ENCODE results near the gene STMP1.

STMP1 gene

DNA sequence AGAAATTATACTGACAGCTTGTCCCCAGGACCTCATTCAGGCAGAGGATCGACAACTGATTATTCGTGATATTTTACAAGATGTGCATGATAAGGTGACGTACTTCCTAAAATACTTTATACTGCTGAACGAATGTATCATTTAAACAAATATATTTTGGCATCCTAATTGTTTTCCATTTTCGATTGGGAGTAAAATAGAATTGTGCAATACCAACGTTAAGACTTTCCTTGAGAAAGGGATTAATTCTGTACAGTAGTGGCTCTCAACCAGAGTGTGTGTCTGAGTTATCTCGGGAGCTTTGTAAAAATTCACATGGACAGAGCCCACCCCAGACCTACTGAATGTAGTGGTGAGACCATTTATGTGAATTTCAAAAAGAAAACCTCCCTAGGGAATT, 43.8 kb upstream of the STMP1 start:
- Histone ChIP-seq H3K79me2 (ENCODE audit: control insufficient read depth, low read length) (no peaks in the 10 kb centered on the region), H3K27me3 (ENCODE audit: control insufficient read depth, low read length) (no peaks in the 10 kb centered on the region), H3K36me3 (ENCODE audit: control insufficient read depth, low read length) (peaks cover 94% of the 10 kb centered on the region), H3K4me3 (ENCODE audit: low read length) (no peak overlapping the region), H3K4me1 (ENCODE audit: control insufficient read depth, low read length) (no peaks in the 10 kb centered on the region), H3K9me2 (replicated peaks; ENCODE audit: control insufficient read depth, low read length) (no peaks in the 10 kb centered on the region), H4K20me1 (ENCODE audit: control insufficient read depth, insufficient read depth, low read depth, low read length) (no peaks in the 10 kb centered on the region), H3K27ac (ENCODE audit: low read depth, low read length) (no peak overlapping the region), H3F3A (ENCODE audit: control insufficient read depth, insufficient read depth) (peaks cover 22% of the 10 kb centered on the region), H3K4me2 (ENCODE audit: low read length) (no peak overlapping the region), H3K9me3 (ENCODE audit: control insufficient read depth, insufficient read depth, low read length) (no peaks in the 10 kb centered on the region)
- no peak for TF ChIP-seq EZH2phosphoT487 (IDR thresholded peaks at IDR 0.05; ENCODE audit: borderline replicate concordance, low read length)

DNA sequence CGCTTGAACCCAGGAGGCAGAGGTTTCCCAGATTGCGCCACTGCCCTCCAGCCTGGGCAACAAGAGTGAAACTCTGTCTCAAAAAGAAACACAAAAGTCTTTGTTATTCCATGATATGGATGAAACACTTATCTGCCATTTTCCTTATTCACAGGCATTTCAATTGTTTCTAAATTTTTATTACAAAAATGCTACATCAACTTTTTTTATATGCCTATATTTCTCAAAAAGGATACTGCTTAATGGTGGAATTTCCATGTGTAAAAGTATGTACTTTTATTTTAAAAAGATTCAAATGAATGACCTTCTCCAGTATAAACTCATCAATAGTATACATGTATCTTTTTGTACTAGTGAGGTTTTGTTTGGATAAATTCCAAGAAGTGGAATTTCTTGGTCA, 41.9 kb upstream of the STMP1 start:
- Histone ChIP-seq H3K27me3 (ENCODE audit: control insufficient read depth, low read length) (no peaks in the 10 kb centered on the region), H3K79me2 (ENCODE audit: control insufficient read depth, low read length) (no peaks in the 10 kb centered on the region), H3K27ac (ENCODE audit: low read depth, low read length) (no peak overlapping the region), H3K4me2 (ENCODE audit: low read length) (no peak overlapping the region), H3F3A (ENCODE audit: control insufficient read depth, insufficient read depth) (peaks cover 18% of the 10 kb centered on the region), H3K9me2 (replicated peaks; ENCODE audit: control insufficient read depth, low read length) (no peaks in the 10 kb centered on the region), H3K4me3 (ENCODE audit: low read length) (no peak overlapping the region), H4K20me1 (ENCODE audit: control insufficient read depth, insufficient read depth, low read depth, low read length) (no peaks in the 10 kb centered on the region), H3K9me3 (ENCODE audit: control insufficient read depth, insufficient read depth, low read length) (no peaks in the 10 kb centered on the region), H3K4me1 (ENCODE audit: control insufficient read depth, low read length) (no peaks in the 10 kb centered on the region), H3K36me3 (ENCODE audit: control insufficient read depth, low read length) (peaks cover 90% of the 10 kb centered on the region)
- no peak for TF ChIP-seq EZH2phosphoT487 (IDR thresholded peaks at IDR 0.05; ENCODE audit: borderline replicate concordance, low read length)
- TF ChIP-seq, protein P1, sequence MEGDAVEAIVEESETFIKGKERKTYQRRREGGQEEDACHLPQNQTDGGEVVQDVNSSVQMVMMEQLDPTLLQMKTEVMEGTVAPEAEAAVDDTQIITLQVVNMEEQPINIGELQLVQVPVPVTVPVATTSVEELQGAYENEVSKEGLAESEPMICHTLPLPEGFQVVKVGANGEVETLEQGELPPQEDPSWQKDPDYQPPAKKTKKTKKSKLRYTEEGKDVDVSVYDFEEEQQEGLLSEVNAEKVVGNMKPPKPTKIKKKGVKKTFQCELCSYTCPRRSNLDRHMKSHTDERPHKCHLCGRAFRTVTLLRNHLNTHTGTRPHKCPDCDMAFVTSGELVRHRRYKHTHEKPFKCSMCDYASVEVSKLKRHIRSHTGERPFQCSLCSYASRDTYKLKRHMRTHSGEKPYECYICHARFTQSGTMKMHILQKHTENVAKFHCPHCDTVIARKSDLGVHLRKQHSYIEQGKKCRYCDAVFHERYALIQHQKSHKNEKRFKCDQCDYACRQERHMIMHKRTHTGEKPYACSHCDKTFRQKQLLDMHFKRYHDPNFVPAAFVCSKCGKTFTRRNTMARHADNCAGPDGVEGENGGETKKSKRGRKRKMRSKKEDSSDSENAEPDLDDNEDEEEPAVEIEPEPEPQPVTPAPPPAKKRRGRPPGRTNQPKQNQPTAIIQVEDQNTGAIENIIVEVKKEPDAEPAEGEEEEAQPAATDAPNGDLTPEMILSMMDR (IDR thresholded peaks at IDR 0.05; ENCODE audit: low read depth, low read length, poor library complexity, severe bottlenecking) = no peak

DNA sequence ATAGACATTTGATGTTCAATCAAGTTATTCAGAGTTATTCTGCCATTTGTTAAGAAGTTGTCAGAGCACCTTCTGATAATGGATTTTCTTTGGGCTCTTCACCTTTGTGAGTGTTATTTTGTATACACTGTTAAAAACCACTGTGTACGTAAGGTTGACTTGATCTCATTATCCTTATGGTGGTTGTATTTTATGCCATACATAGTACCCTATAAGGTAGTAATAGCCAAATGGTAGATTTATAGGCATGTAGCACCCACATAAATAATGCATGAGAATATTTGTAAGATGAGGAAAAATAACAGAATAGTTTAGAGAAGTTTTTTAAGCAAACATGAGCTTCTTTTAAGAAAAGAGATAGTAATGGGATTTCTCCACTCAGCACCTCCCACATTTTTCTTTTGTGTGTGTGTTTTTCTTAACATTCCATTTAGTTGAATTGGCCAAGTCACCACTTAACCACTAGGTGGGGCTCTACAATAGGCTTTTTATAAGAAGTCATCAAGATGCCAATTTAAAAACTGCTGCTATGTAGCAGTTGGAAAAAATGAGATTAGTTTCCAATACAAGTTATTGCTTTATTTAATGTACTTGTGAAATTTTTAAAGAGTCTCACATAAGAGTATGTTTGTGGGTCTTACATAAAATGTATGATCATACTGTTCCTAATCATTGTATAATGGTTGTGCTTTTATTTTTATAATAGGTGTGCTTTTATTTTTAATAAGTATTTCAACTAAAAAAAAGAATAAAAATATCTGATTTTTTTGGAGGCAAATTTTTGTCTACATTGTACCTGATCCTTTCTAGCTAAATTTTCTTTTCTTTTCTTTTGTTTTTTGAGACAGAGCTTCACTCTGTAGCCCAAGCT, 41.1 kb upstream of the STMP1 start:
- H3K27ac ChIP-seq (ENCODE audit: low read depth, low read length) = no peak overlapping the region
- peaks cover 90% of the 10 kb centered on the region for H3K36me3 ChIP-seq (ENCODE audit: control insufficient read depth, low read length)
- no peak overlapping the region for H3K4me2 ChIP-seq (ENCODE audit: low read length)

More for the DNA sequence above, 41.1 kb upstream of the STMP1 start:
- H3F3A ChIP-seq (ENCODE audit: control insufficient read depth, insufficient read depth) = peaks cover 18% of the 10 kb centered on the region
- H4K20me1 ChIP-seq (ENCODE audit: control insufficient read depth, insufficient read depth, low read depth, low read length) = no peaks in the 10 kb centered on the region
- no peaks in the 10 kb centered on the region for H3K27me3 ChIP-seq (ENCODE audit: control insufficient read depth, low read length)
- no peaks in the 10 kb centered on the region for H3K9me2 ChIP-seq (replicated peaks; ENCODE audit: control insufficient read depth, low read length)
- no peaks in the 10 kb centered on the region for H3K4me1 ChIP-seq (ENCODE audit: control insufficient read depth, low read length)
- no peaks in the 10 kb centered on the region for H3K79me2 ChIP-seq (ENCODE audit: control insufficient read depth, low read length)
- H3K4me3 ChIP-seq (ENCODE audit: low read length) = no peak overlapping the region
- H3K9me3 ChIP-seq (ENCODE audit: control insufficient read depth, insufficient read depth, low read length) = no peaks in the 10 kb centered on the region
- TF ChIP-seq, protein P1 (IDR thresholded peaks at IDR 0.05; ENCODE audit: low read depth, low read length, poor library complexity, severe bottlenecking) = peak; percentile 98
- no peak for TF ChIP-seq EZH2phosphoT487 (IDR thresholded peaks at IDR 0.05; ENCODE audit: borderline replicate concordance, low read length)

Measured in DOHH2 (cell line).